HL-60 (cell line): ENCODE measurements around the gene STIP1.

Experiments
- DNase-seq, 2 experiments: peaks; one replicate each; pipeline ENCODE4 v3.0.0-alpha.2; 2010 to 2020; ENCODE audit warnings: low read depth in 1 of 2, low spot score in 1 of 2
- H3K27ac ChIP-seq: fragments of 250-450 bp; sonication (Bioruptor Pico); replicated peaks from 2 replicates; pipeline ENCODE4 v1.5.1; 2020; ENCODE audit warnings: mild to moderate bottlenecking, moderate library complexity
- H3K27me3 ChIP-seq: fragments of 250-450 bp; sonication (Bioruptor Pico); 2 replicates; pipeline ENCODE4 v1.5.1; 2021; ENCODE audit warnings: mild to moderate bottlenecking, moderate library complexity; ENCODE audit not compliant: insufficient read depth, poor library complexity, severe bottlenecking
- H3K4me3 ChIP-seq: replicated peaks from 2 replicates; pipeline ENCODE4 v1.5.1; 2011; ENCODE audit warnings: mild to moderate bottlenecking, control low read depth, low read length; ENCODE audit not compliant: insufficient read depth
- GABPA ChIP-seq: IDR thresholded peaks from 2 replicates; pipeline ENCODE4 v1.6.1; 2012; ENCODE audit warnings: low read depth
- POLR2AphosphoS5 ChIP-seq: IDR thresholded peaks from 2 replicates; pipeline ENCODE4 v1.6.1; 2012; ENCODE audit warnings: low read depth
- SPI1 ChIP-seq: IDR thresholded peaks from 2 replicates; pipeline ENCODE4 v1.6.1; 2012; ENCODE audit warnings: low read depth, mild to moderate bottlenecking, borderline replicate concordance
- TF ChIP-seq, protein P1 (sequence below): IDR thresholded peaks from one replicate; pipeline ENCODE4 v1.5.1; 2011; ENCODE audit warnings: low read length, control low read depth, inconsistent platforms; ENCODE audit not compliant: insufficient read depth
- TF ChIP-seq, protein P2 (sequence below): IDR thresholded peaks from 2 replicates; pipeline ENCODE4 v1.6.1; 2012; ENCODE audit warnings: low read depth; ENCODE audit not compliant: insufficient replicate concordance

Gene STIP1

DNA sequence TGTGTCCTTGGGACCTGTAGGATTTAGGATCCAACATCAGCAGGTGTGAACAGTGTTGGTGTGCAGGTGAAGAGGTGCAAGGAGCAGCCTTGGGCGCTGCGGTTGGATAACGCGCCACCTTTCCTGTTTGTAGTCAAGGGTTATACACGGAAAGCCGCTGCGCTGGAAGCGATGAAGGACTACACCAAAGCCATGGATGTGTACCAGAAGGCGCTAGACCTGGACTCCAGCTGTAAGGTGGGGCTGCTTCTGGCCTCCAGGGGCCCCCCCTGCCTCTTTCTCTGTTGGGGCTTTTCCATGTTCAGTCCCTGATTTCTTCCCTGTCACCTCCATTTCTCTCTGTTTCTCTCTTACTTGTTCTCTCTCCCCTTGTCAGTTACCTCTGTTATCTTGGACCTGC, 17.0 kb downstream of the STIP1 start:
- TF ChIP-seq, protein P1, sequence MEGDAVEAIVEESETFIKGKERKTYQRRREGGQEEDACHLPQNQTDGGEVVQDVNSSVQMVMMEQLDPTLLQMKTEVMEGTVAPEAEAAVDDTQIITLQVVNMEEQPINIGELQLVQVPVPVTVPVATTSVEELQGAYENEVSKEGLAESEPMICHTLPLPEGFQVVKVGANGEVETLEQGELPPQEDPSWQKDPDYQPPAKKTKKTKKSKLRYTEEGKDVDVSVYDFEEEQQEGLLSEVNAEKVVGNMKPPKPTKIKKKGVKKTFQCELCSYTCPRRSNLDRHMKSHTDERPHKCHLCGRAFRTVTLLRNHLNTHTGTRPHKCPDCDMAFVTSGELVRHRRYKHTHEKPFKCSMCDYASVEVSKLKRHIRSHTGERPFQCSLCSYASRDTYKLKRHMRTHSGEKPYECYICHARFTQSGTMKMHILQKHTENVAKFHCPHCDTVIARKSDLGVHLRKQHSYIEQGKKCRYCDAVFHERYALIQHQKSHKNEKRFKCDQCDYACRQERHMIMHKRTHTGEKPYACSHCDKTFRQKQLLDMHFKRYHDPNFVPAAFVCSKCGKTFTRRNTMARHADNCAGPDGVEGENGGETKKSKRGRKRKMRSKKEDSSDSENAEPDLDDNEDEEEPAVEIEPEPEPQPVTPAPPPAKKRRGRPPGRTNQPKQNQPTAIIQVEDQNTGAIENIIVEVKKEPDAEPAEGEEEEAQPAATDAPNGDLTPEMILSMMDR, result no peak
- TF ChIP-seq, protein P2, sequence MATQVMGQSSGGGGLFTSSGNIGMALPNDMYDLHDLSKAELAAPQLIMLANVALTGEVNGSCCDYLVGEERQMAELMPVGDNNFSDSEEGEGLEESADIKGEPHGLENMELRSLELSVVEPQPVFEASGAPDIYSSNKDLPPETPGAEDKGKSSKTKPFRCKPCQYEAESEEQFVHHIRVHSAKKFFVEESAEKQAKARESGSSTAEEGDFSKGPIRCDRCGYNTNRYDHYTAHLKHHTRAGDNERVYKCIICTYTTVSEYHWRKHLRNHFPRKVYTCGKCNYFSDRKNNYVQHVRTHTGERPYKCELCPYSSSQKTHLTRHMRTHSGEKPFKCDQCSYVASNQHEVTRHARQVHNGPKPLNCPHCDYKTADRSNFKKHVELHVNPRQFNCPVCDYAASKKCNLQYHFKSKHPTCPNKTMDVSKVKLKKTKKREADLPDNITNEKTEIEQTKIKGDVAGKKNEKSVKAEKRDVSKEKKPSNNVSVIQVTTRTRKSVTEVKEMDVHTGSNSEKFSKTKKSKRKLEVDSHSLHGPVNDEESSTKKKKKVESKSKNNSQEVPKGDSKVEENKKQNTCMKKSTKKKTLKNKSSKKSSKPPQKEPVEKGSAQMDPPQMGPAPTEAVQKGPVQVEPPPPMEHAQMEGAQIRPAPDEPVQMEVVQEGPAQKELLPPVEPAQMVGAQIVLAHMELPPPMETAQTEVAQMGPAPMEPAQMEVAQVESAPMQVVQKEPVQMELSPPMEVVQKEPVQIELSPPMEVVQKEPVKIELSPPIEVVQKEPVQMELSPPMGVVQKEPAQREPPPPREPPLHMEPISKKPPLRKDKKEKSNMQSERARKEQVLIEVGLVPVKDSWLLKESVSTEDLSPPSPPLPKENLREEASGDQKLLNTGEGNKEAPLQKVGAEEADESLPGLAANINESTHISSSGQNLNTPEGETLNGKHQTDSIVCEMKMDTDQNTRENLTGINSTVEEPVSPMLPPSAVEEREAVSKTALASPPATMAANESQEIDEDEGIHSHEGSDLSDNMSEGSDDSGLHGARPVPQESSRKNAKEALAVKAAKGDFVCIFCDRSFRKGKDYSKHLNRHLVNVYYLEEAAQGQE, result no peak
- no peak for TF ChIP-seq GABPA
- no peak for TF ChIP-seq SPI1
- no peak for TF ChIP-seq POLR2AphosphoS5
- H3K27ac ChIP-seq, result no peak overlapping the region
- no peak overlapping the region for H3K4me3 ChIP-seq
- no peak for DNase-seq
- no peaks in the 10 kb centered on the region for H3K27me3 ChIP-seq

DNA sequence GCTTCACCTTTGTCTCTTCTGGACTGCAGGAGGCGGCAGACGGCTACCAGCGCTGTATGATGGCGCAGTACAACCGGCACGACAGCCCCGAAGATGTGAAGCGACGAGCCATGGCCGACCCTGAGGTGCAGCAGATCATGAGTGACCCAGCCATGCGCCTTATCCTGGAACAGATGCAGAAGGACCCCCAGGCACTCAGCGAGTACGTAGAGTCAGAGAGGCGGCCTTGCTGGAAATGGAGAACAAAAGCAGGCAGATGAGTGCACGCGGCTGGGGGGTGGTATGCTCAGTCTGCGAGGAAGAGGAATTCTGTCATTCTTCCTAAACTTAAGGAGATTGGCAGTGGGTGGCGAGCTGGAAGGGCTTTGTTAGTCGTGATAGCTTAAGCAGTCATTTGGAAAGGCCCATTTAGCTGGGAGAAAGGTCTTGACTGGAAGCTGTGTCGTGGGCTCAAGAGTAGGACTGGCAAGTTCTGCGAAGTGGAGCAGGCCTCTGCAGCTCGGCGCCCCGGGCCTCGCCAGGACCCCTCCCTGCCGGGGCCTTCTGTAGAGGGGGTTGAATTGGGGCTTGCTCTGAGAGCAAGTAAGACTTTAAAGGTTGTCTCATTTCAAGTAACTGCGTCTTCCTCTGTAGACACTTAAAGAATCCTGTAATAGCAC, 17.6 kb downstream of the STIP1 start:
- Histone ChIP-seq H3K4me3 (no peak overlapping the region), H3K27me3 (no peaks in the 10 kb centered on the region), H3K27ac (no peak overlapping the region)
- TF ChIP-seq POLR2AphosphoS5 (no peak), GABPA (no peak), SPI1 (no peak)
- TF ChIP-seq, protein P1, result no peak
- TF ChIP-seq, protein P2, result no peak
- DNase-seq, result no peak

DNA sequence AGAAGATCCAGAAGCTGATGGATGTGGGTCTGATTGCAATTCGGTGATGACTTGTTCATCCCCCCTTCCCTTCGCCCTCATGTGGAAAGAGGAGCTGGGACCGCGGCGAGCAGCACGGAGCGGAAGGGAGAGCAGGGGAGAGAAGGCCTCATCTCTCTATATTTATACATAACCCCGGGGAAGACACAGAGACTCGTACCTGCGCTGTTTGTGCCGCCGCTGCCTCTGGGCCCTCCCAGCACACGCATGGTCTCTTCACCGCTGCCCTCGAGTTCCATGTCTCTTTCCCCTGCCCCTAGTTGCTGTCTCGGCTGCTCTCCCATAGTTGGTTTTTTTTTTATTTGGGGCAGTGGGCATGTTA, 18.1 kb downstream of the STIP1 start:
- no peak for DNase-seq
- Histone ChIP-seq H3K27ac (no peak overlapping the region), H3K4me3 (no peak overlapping the region), H3K27me3 (no peaks in the 10 kb centered on the region)
- TF ChIP-seq, protein P2, result no peak
- TF ChIP-seq POLR2AphosphoS5, result no peak
- TF ChIP-seq, protein P1, result no peak
- no peak for TF ChIP-seq SPI1
- TF ChIP-seq GABPA, result no peak
